ENCODE measurements around the gene SCAMP1.

DNA sequence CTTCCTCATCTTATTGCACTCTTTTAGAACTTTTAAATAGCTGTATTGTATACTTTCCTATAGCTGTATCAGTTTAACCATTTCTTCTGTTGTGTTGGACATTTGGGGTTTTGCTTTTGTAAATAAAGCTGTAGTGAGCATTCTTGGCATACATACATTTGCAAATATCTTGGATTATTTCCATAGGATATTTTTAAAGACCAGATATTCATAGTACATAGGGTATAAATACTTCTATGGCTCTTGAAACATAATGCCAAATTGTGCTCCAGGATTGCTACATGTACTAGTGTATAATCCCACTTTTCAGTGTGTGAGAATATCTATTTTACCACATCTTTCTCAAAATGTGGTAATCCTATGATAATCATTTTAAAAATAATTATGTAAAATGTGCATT is 51.2 kb downstream of the SCAMP1 start:
- TF ChIP-seq, protein P1, sequence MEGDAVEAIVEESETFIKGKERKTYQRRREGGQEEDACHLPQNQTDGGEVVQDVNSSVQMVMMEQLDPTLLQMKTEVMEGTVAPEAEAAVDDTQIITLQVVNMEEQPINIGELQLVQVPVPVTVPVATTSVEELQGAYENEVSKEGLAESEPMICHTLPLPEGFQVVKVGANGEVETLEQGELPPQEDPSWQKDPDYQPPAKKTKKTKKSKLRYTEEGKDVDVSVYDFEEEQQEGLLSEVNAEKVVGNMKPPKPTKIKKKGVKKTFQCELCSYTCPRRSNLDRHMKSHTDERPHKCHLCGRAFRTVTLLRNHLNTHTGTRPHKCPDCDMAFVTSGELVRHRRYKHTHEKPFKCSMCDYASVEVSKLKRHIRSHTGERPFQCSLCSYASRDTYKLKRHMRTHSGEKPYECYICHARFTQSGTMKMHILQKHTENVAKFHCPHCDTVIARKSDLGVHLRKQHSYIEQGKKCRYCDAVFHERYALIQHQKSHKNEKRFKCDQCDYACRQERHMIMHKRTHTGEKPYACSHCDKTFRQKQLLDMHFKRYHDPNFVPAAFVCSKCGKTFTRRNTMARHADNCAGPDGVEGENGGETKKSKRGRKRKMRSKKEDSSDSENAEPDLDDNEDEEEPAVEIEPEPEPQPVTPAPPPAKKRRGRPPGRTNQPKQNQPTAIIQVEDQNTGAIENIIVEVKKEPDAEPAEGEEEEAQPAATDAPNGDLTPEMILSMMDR (conservative IDR thresholded peaks at IDR 0.05; ENCODE audit: low read length): no peak
- no peak for TF ChIP-seq EZH2phosphoT487 (IDR thresholded peaks at IDR 0.05; ENCODE audit: borderline replicate concordance, low read depth, low read length)

Measured in OCI-LY7 (cell line).